Tibial nerve (tissue), 4 donors: ENCODE measurements around the gene TENM4.

Source experiments
- EP300 ChIP-seq, 2 donors: sonication (generic); formaldehyde crosslinking; IDR thresholded peaks; one replicate each; pipeline ENCODE4 v1.6.1; 2017; ENCODE audit warnings: antibody characterized with exemption in 2 of 2, mild to moderate bottlenecking in 1 of 2
- POLR2A ChIP-seq, 2 donors: fragments of 450-650 bp; IDR thresholded peaks; one replicate each; pipeline ENCODE4 v1.6.1; 2017; ENCODE audit warnings: antibody characterized with exemption in 2 of 2, mild to moderate bottlenecking in 2 of 2, moderate library complexity in 2 of 2
- TF ChIP-seq, protein P1 (sequence below), 5 experiments: fragments of 200-600 bp in 3 of 5; fragments of 450-650 bp in 2 of 5; sonication (generic) in 3 of 5; IDR thresholded peaks; one replicate each; pipeline ENCODE4 v1.5.1; 2016 to 2019; ENCODE audit warnings: antibody characterized with exemption in 5 of 5, mild to moderate bottlenecking in 3 of 5, moderate library complexity in 2 of 5

DNA sequence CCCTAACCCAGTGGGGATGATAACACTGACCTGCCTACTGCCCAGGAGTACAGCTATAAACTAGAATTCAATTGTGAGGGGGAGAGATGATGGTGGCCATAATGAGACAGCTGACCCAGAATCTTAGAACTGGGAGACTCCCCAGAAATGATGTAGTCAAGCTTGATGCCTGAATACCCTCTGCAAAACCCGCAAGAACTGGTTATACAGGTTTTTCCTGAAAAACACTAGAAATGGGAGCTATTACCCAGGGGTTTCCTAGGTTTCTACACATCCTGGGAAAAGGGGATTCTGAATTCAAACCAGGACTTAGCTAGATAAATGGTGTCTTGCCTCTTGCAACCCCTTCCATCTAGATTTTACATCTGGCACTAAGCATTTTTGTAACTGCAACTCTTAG is 752.4 kb downstream of the TENM4 start:
- TF ChIP-seq EP300 (IDR thresholded peaks at IDR 0.05) (no peak), POLR2A (IDR thresholded peaks at IDR 0.05) (no peak)
- TF ChIP-seq, protein P1, sequence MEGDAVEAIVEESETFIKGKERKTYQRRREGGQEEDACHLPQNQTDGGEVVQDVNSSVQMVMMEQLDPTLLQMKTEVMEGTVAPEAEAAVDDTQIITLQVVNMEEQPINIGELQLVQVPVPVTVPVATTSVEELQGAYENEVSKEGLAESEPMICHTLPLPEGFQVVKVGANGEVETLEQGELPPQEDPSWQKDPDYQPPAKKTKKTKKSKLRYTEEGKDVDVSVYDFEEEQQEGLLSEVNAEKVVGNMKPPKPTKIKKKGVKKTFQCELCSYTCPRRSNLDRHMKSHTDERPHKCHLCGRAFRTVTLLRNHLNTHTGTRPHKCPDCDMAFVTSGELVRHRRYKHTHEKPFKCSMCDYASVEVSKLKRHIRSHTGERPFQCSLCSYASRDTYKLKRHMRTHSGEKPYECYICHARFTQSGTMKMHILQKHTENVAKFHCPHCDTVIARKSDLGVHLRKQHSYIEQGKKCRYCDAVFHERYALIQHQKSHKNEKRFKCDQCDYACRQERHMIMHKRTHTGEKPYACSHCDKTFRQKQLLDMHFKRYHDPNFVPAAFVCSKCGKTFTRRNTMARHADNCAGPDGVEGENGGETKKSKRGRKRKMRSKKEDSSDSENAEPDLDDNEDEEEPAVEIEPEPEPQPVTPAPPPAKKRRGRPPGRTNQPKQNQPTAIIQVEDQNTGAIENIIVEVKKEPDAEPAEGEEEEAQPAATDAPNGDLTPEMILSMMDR (IDR thresholded peaks at IDR 0.05): no peak
